ENCODE results near the gene RFX4. TPM values are rescaled to one million over a fixed set of nuclear protein-coding genes. Genes with fewer than 3 reads are reported as not detected.

Gene RFX4
- total RNA-seq, 2 experiments from 2014 or later, result not detected

- no peaks in the 10 kb centered on the region for H3K27me3 Mint-ChIP-seq
- H3K4me1 Mint-ChIP-seq (ENCODE audit: low read depth), result no peaks in the 10 kb centered on the region
- intact Hi-C loops (cut with micrococcal nuclease), result no loop called here
- no peak overlapping the region for H3K27ac Mint-ChIP-seq
- no peak for TF ChIP-seq CTCF (IDR thresholded peaks at IDR 0.05)
- ChIA-PET POLR2A (no interaction called here), CTCF (no interaction called here)
- peaks cover 6% of the 10 kb centered on the region for H3K9me3 Mint-ChIP-seq
- ATAC-seq (no peak), DNase-seq (no peak)
- H3K36me3 Mint-ChIP-seq (ENCODE audit: low read depth), result no peaks in the 10 kb centered on the region
- H3K4me3 Mint-ChIP-seq, result no peak overlapping the region
These were observed 43.2 kb downstream of the RFX4 start for GRCh38 chr12:106625976-106626375.

GRCh38 chr12:106629797-106630659 is 47.2 kb downstream of the RFX4 start:
- no peaks in the 10 kb centered on the region for H3K9me3 Mint-ChIP-seq
- peaks cover 1% of the 10 kb centered on the region for H3K27me3 Mint-ChIP-seq
- no peak overlapping the region for H3K27ac Mint-ChIP-seq
- no peak for TF ChIP-seq CTCF (IDR thresholded peaks at IDR 0.05)
- CTCF ChIA-PET, result no interaction called here
- intact Hi-C loops (cut with micrococcal nuclease), result no loop called here
- H3K36me3 Mint-ChIP-seq (ENCODE audit: low read depth), result no peaks in the 10 kb centered on the region
- no peak for DNase-seq
- H3K4me3 Mint-ChIP-seq, result no peak overlapping the region
- POLR2A ChIA-PET, result interaction anchor here (0.6 kb wide), 1 partner anchor 312 kb away, joined by 6 read pairs; no protein-coding TSS in a partner anchor
- no peak for ATAC-seq
- H3K4me1 Mint-ChIP-seq (ENCODE audit: low read depth), result no peaks in the 10 kb centered on the region

- H3K36me3 Mint-ChIP-seq (ENCODE audit: low read depth), result no peaks in the 10 kb centered on the region
- CTCF ChIA-PET, result no interaction called here
These were observed 48.3 kb downstream of the RFX4 start for GRCh38 chr12:106631150-106631549.

GRCh38 chr12:106631797-106632196 is 49.0 kb downstream of the RFX4 start:
- Mint-ChIP-seq H3K27ac (no peak overlapping the region), H3K9me3 (no peaks in the 10 kb centered on the region), H3K4me3 (no peak overlapping the region), H3K36me3 (ENCODE audit: low read depth) (no peaks in the 10 kb centered on the region), H3K4me1 (ENCODE audit: low read depth) (no peaks in the 10 kb centered on the region), H3K27me3 (peaks cover 3% of the 10 kb centered on the region)
- ATAC-seq (no peak), DNase-seq (no peak)
- ChIA-PET POLR2A (no interaction called here), CTCF (no interaction called here)
- TF ChIP-seq CTCF (IDR thresholded peaks at IDR 0.05), result no peak
- intact Hi-C loops (cut with micrococcal nuclease), result no loop called here

More at GRCh38 chr12:106631150-106631549, 48.3 kb downstream of the RFX4 start:
- Mint-ChIP-seq H3K4me3 (no peak overlapping the region), H3K9me3 (no peaks in the 10 kb centered on the region), H3K27ac (no peak overlapping the region), H3K27me3 (peaks cover 3% of the 10 kb centered on the region), H3K4me1 (ENCODE audit: low read depth) (no peaks in the 10 kb centered on the region)
- POLR2A ChIA-PET, result no interaction called here
- intact Hi-C loops (cut with micrococcal nuclease), result no loop called here
- DNase-seq, result no peak
- no peak for ATAC-seq
- no peak for TF ChIP-seq CTCF (IDR thresholded peaks at IDR 0.05)

- Mint-ChIP-seq H3K4me3 (no peak overlapping the region), H3K27me3 (peaks cover 5% of the 10 kb centered on the region), H3K27ac (no peak overlapping the region), H3K4me1 (ENCODE audit: low read depth) (no peaks in the 10 kb centered on the region), H3K9me3 (no peaks in the 10 kb centered on the region), H3K36me3 (ENCODE audit: low read depth) (no peaks in the 10 kb centered on the region)
- no peak for TF ChIP-seq CTCF (IDR thresholded peaks at IDR 0.05)
- no peak for ATAC-seq
- DNase-seq, result no peak
- intact Hi-C loops (cut with micrococcal nuclease), result no loop called here
- CTCF ChIA-PET, result no interaction called here
- POLR2A ChIA-PET, result no interaction called here
These were observed 50.1 kb downstream of the RFX4 start for GRCh38 chr12:106632797-106633450.
